Measurements from ENCODE around the gene ADARB2. TPM values are rescaled to one million over a fixed set of nuclear protein-coding genes. Genes with fewer than 3 reads are reported as not detected.
A peak's percentile ranks its signal among the peaks of the same experiment; 100 is the strongest.

ADARB2 gene
- total and polyA plus RNA-seq, 8 donors = 0.34 to 24.7 (median 3.2) TPM

DNA sequence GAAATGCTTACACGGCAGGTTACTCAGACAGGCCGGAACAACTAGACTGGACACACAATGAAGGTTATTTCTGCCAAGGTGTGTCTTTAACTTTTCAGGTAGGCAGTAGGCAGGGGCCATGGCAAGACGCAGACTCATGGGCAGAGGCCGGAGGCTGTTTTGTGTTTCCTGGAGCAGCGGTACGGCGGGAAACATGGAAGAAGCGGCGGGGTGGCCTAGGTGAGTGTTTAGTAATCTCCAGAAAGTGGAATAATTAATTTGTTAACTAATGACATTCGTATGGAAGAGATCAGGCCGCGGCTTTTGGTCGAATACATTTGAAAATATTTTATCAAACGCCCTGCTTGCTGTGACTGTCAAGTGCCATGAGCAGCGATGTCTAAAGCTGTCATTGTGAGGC lies 403.3 kb downstream of the ADARB2 start:
- Histone ChIP-seq H3K36me3 (no peaks in the 10 kb centered on the region), H3K27ac (no peak overlapping the region), H3K4me3 (no peak overlapping the region), H3K27me3 (peaks cover 0 to 4% (median 1%) of the 10 kb centered on the region in 4 donors), H3K9me3 (no peaks in the 10 kb centered on the region), H3K4me1 (no peaks in the 10 kb centered on the region)
- intact Hi-C loops (cut with DNase I) = no loop called here
- DNase-seq (no peak), ATAC-seq (no peak), FAIRE-seq (no peak)
- TF ChIP-seq, protein P1, sequence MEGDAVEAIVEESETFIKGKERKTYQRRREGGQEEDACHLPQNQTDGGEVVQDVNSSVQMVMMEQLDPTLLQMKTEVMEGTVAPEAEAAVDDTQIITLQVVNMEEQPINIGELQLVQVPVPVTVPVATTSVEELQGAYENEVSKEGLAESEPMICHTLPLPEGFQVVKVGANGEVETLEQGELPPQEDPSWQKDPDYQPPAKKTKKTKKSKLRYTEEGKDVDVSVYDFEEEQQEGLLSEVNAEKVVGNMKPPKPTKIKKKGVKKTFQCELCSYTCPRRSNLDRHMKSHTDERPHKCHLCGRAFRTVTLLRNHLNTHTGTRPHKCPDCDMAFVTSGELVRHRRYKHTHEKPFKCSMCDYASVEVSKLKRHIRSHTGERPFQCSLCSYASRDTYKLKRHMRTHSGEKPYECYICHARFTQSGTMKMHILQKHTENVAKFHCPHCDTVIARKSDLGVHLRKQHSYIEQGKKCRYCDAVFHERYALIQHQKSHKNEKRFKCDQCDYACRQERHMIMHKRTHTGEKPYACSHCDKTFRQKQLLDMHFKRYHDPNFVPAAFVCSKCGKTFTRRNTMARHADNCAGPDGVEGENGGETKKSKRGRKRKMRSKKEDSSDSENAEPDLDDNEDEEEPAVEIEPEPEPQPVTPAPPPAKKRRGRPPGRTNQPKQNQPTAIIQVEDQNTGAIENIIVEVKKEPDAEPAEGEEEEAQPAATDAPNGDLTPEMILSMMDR (IDR thresholded peaks at IDR 0.05) = no peak
- 80 to 86% methylated on average over 15 of the region's 15 CpGs for WGBS, 2 donors

DNA sequence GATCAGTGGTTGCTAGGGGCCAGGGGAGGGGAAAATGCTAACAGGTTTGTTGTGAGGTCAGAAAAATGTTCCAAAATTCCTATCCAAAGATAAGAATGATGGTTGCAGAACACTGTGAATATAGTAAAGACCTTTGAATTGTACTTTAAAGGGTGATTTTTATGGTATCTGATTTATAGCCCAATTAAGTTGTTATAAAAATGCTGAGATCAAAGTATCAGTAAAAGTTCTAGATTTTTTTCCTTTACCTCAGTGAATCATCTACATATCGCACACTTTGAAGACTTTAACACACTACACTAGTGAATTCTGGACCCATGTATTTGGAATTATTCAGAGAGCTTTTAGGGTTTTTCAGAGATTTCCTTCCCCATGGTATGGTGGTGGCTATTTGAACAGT lies 405.8 kb downstream of the ADARB2 start:
- TF ChIP-seq, protein P1 (IDR thresholded peaks at IDR 0.05) = no peak
- H3K27ac ChIP-seq = no peak overlapping the region
- H3K27me3 ChIP-seq = peaks cover 0 to 4% (median 2%) of the 10 kb centered on the region in 4 donors
- FAIRE-seq (no peak), DNase-seq (no peak), ATAC-seq (no peak)
- no peaks in the 10 kb centered on the region for H3K36me3 ChIP-seq
- H3K4me1 ChIP-seq = no peaks in the 10 kb centered on the region
- H3K4me3 ChIP-seq = no peak overlapping the region
- intact Hi-C loops (cut with DNase I) = no loop called here
- WGBS, 2 donors = 81 to 86% methylated on average over 1 of the region's 1 CpG
- no peaks in the 10 kb centered on the region for H3K9me3 ChIP-seq

DNA sequence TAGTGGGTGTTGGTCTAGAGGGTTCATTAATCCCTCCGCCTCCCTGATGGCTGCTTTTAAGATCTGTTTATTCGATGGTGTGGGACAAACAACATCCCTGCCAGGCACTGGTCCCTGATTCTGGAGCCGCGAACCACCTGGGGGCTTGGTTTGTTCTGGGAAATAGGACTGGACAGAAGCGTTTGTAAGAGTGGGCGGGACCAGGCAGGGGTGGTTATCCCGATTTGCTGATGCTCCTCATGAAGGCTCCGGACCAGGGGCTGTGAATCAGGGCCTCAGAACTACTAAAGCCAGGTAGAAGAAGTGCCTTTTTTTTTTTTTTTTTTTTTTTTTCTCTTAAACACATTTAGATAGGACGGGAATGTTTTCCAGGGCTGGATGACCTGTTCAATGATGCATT lies 407.7 kb downstream of the ADARB2 start:
- WGBS, 2 donors = 74 to 79% methylated on average over 9 of the region's 9 CpGs
- intact Hi-C loops (cut with DNase I) = no loop called here
- no peak overlapping the region for H3K27ac ChIP-seq
- FAIRE-seq = no peak
- no peaks in the 10 kb centered on the region for H3K9me3 ChIP-seq
- H3K4me1 ChIP-seq = no peaks in the 10 kb centered on the region
- no peak overlapping the region for H3K4me3 ChIP-seq
- H3K36me3 ChIP-seq = no peaks in the 10 kb centered on the region
- TF ChIP-seq, protein P1 (IDR thresholded peaks at IDR 0.05) = no peak
- H3K27me3 ChIP-seq = peaks cover 0 to 4% (median 2%) of the 10 kb centered on the region in 4 donors
- no peak for DNase-seq
- no peak for ATAC-seq

DNA sequence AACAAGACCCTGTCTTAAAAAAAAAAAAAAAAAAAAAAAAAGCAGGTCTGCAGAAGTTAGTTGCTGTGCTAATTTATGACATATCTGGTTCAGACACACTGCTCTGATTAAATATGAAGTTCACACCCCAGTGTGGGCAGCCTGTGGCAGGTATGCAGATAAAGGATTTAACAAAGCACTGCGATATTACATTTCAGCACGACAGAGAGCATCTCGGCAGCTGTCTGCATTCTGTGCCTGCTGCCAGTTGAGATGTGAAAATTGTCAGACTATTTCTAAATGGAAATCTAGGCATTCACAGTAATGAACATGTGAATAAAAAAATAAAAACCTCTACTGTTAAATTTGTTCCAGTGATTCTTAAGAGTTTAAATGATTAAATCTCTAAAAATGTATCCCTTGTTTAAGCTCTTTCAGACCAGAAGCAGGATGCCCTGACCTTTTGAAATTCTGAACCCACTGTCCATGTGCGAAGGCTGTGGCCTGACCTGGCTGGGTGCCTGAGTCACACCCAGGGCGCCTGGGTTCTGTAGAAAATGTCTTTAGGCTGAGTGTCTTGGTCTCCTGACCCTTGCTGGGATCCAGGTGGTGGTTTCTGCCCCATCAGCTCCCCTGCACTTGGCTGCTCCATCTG lies 408.2 kb downstream of the ADARB2 start:
- no peaks in the 10 kb centered on the region for H3K9me3 ChIP-seq
- FAIRE-seq (no peak), ATAC-seq (no peak), DNase-seq (no peak)
- TF ChIP-seq, protein P1 (IDR thresholded peaks at IDR 0.05) = no peak
- no peaks in the 10 kb centered on the region for H3K4me1 ChIP-seq
- no peak overlapping the region for H3K4me3 ChIP-seq
- H3K27me3 ChIP-seq = peaks cover 0 to 4% (median 2%) of the 10 kb centered on the region in 4 donors
- 60 to 64% methylated on average over 5 of the region's 5 CpGs for WGBS, 2 donors
- intact Hi-C loops (cut with DNase I) = no loop called here
- no peaks in the 10 kb centered on the region for H3K36me3 ChIP-seq
- H3K27ac ChIP-seq = no peak overlapping the region

DNA sequence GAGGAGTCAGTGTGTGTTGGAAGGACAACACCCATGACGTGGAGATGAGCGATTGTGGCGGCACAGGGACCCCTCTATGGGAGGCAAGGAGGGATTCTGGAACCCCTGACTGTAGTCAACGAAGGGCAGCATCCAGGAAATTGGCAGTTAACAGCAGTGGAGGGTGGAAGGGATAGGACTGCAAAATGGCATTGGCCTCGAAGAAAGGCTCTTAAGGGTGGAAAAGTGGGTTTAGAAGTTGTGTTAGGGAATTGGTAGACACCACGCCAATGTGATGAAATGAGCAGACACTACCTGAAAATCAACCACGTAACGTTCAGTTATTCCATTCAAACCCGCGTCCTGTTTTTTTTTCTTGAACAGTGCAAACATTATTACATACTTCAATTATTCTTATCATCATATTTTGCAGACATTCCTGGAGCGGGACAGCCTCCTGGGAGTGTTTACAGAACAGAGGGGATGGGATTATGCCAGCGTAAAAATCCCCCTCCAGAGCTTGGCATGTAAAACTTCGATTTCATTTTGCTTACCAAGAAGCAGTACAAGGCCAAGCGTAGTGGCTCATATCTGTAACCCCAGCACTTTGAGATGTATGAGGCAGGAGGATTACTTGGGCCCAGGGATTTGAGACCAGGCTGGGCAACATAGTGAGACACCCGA lies 409.0 kb downstream of the ADARB2 start:
- Histone ChIP-seq H3K27me3 (peaks cover 0 to 4% (median 2%) of the 10 kb centered on the region in 4 donors), H3K4me1 (no peaks in the 10 kb centered on the region), H3K27ac (no peak overlapping the region), H3K4me3 (no peak overlapping the region), H3K9me3 (no peaks in the 10 kb centered on the region), H3K36me3 (no peaks in the 10 kb centered on the region)
- FAIRE-seq (no peak), ATAC-seq (peak in 3 of 4 donors; percentile 35 to 75 (median 66)), DNase-seq (no peak)
- WGBS, 2 donors = 39% methylated on average over 15 of the region's 15 CpGs
- intact Hi-C loops (cut with DNase I) = no loop called here
- TF ChIP-seq, protein P1 (IDR thresholded peaks at IDR 0.05) = no peak
